ENCODE data around the gene SUFU. TPM values are rescaled to one million over a fixed set of nuclear protein-coding genes. Genes with fewer than 3 reads are reported as not detected.

SUFU gene
- total and polyA plus RNA-seq, 2 of the 13 experiments (the other 11 are each of a cell fraction or from before 2014, with no cell fraction given) = 2.9 to 5.5 TPM

GRCh38 chr10:102660888-102661657 is 157.3 kb downstream of the SUFU start (continued):
- TF ChIP-seq ZNF343 (CRISPR knock-in tag; IDR thresholded peaks at IDR 0.05) (peak; percentile 60; the same call in 1 of the 2 replicates), ZNF225 (CRISPR knock-in tag; IDR thresholded peaks at IDR 0.05) (no peak), KDM6A (CRISPR knock-in tag; IDR thresholded peaks at IDR 0.05; ENCODE audit: low read depth) (no peak), ZBTB10 (CRISPR knock-in tag; IDR thresholded peaks at IDR 0.05; ENCODE audit: borderline replicate concordance) (peak; percentile 52; the same call in 1 of the 2 replicates), ZNF841 (CRISPR knock-in tag; IDR thresholded peaks at IDR 0.05; ENCODE audit: borderline replicate concordance) (no peak), ZNF124 (CRISPR knock-in tag; IDR thresholded peaks at IDR 0.05) (0 out of 2 replicates have a peak, but pooled peaks have one; percentile 38), ZNF577 (CRISPR knock-in tag; IDR thresholded peaks at IDR 0.05; ENCODE audit: borderline replicate concordance, low read depth) (no peak), ZNF441 (CRISPR knock-in tag; IDR thresholded peaks at IDR 0.05; ENCODE audit: borderline replicate concordance) (no peak), JDP2 (CRISPR knock-in tag; IDR thresholded peaks at IDR 0.05; ENCODE audit: borderline replicate concordance) (no peak), ZNF432 (CRISPR knock-in tag; IDR thresholded peaks at IDR 0.05; ENCODE audit: borderline replicate concordance) (no peak), ZNF20 (CRISPR knock-in tag; IDR thresholded peaks at IDR 0.05) (no peak), SP140L (CRISPR knock-in tag; IDR thresholded peaks at IDR 0.05; ENCODE audit: borderline replicate concordance) (no peak), DRAP1 (CRISPR knock-in tag; IDR thresholded peaks at IDR 0.05) (no peak), ZKSCAN5 (CRISPR knock-in tag; IDR thresholded peaks at IDR 0.05) (no peak), GATAD1 (CRISPR knock-in tag; IDR thresholded peaks at IDR 0.05) (no peak), CENPBD1 (CRISPR knock-in tag; IDR thresholded peaks at IDR 0.05; ENCODE audit: borderline replicate concordance, low read depth) (no peak), THAP9 (CRISPR knock-in tag; IDR thresholded peaks at IDR 0.05; ENCODE audit: borderline replicate concordance) (no peak; the same call in 1 of the 2 replicates), STAT5B (CRISPR knock-in tag; IDR thresholded peaks at IDR 0.05) (no peak)
- TF ChIP-seq, protein P1, sequence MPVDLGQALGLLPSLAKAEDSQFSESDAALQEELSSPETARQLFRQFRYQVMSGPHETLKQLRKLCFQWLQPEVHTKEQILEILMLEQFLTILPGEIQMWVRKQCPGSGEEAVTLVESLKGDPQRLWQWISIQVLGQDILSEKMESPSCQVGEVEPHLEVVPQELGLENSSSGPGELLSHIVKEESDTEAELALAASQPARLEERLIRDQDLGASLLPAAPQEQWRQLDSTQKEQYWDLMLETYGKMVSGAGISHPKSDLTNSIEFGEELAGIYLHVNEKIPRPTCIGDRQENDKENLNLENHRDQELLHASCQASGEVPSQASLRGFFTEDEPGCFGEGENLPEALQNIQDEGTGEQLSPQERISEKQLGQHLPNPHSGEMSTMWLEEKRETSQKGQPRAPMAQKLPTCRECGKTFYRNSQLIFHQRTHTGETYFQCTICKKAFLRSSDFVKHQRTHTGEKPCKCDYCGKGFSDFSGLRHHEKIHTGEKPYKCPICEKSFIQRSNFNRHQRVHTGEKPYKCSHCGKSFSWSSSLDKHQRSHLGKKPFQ (CRISPR knock-in tag; IDR thresholded peaks at IDR 0.05; ENCODE audit: insufficient replicate concordance) = no peak

Measured in HepG2 (cell line).